ENCODE measurements around the gene CTSW.
A peak's percentile ranks its signal among the peaks of the same experiment; 100 is the strongest.

CTSW gene

GRCh38 chr11:65903068-65903481 is 23.4 kb downstream of the CTSW start:
- H3K27me3 Mint-ChIP-seq, result peaks cover 71% of the 10 kb centered on the region
- H3K4me3 Mint-ChIP-seq, result no peak overlapping the region
- H3K9me3 Mint-ChIP-seq, result no peaks in the 10 kb centered on the region
- DNase-seq, result no peak
- CTCF ChIA-PET, result interaction anchor here (1.8 to 10.5 kb wide), 2 partner anchors 15 to 85 kb away, joined by 4 to 142 read pairs; partner anchors contain the start of genes CCDC85B and FIBP
- H3K36me3 Mint-ChIP-seq, result no peaks in the 10 kb centered on the region
- H3K4me1 Mint-ChIP-seq, result peaks cover 24% of the 10 kb centered on the region
- H3K27ac Mint-ChIP-seq, result no peak overlapping the region

DNA sequence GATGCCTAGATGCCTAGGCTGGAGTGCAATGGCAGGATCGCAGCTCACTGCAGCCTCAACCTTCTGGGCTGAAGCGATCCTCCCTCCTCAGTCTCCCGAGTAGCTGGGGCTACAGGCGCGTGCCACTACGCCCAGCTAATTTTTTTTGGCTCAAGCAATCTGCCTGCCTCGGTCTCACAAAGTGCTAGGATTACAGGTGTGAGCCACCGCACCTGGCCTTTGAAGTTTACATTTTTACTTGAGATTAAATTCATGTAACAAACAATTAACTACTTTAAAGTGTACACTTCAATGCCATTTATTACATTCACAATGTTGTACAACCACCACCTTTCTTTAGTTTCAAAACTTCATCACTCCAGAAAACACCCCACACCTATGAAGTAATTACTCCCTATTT is 24.1 kb downstream of the CTSW start:
- no peak for DNase-seq
- Mint-ChIP-seq H3K36me3 (no peaks in the 10 kb centered on the region), H3K27me3 (peaks cover 70% of the 10 kb centered on the region), H3K4me3 (no peak overlapping the region), H3K9me3 (no peaks in the 10 kb centered on the region), H3K4me1 (peaks cover 22% of the 10 kb centered on the region), H3K27ac (no peak overlapping the region)
- CTCF ChIA-PET, result interaction anchor here (0.6 to 1.2 kb wide), 2 partner anchors 19 to 135 kb away, joined by 3 to 4 read pairs; no protein-coding TSS in a partner anchor

- H3K27ac Mint-ChIP-seq, result no peak overlapping the region
- peaks cover 75% of the 10 kb centered on the region for H3K27me3 Mint-ChIP-seq
Measured at GRCh38 chr11:65906602-65907001, 27.0 kb downstream of the CTSW start.

DNA sequence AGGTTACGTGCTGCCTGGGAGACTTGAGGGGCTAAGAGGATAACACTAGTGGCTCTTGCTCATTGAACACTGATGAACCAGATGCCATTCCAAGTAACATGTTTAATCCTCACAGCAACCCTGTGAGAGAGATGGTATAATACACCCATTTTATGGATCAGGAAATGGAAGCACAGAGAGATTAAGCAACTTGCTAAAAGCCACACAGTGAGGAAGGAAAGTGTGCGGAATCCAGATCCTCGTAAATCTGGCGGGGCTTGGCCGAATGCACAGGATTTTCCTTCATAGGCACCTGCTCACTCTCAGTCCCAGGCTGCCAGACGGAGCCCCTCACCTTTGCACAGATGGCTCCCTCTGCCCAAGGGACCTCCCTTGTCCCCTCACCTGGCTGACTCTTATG is 28.2 kb downstream of the CTSW start:
- CTCF ChIA-PET, result interaction anchor here (1.5 to 2.5 kb wide), 2 partner anchors 9 to 23 kb away, joined by 7 to 10 read pairs; no protein-coding TSS in a partner anchor
- peaks cover 71% of the 10 kb centered on the region for H3K27me3 Mint-ChIP-seq
- H3K27ac Mint-ChIP-seq, result no peak overlapping the region
- no peaks in the 10 kb centered on the region for H3K9me3 Mint-ChIP-seq
- H3K36me3 Mint-ChIP-seq, result no peaks in the 10 kb centered on the region
- peak overlapping the region; percentile 29 for H3K4me3 Mint-ChIP-seq
- peaks cover 7% of the 10 kb centered on the region for H3K4me1 Mint-ChIP-seq
- no peak for DNase-seq

More at GRCh38 chr11:65906602-65907001, 27.0 kb downstream of the CTSW start:
- Mint-ChIP-seq H3K9me3 (no peaks in the 10 kb centered on the region), H3K4me3 (no peak overlapping the region), H3K4me1 (peaks cover 15% of the 10 kb centered on the region), H3K36me3 (no peaks in the 10 kb centered on the region)
- CTCF ChIA-PET, result interaction anchor here (1.4 to 2.7 kb wide), 4 partner anchors 8 to 22 kb away, joined by 3 to 14 read pairs (median 5); no protein-coding TSS in a partner anchor
- no peak for DNase-seq

DNA sequence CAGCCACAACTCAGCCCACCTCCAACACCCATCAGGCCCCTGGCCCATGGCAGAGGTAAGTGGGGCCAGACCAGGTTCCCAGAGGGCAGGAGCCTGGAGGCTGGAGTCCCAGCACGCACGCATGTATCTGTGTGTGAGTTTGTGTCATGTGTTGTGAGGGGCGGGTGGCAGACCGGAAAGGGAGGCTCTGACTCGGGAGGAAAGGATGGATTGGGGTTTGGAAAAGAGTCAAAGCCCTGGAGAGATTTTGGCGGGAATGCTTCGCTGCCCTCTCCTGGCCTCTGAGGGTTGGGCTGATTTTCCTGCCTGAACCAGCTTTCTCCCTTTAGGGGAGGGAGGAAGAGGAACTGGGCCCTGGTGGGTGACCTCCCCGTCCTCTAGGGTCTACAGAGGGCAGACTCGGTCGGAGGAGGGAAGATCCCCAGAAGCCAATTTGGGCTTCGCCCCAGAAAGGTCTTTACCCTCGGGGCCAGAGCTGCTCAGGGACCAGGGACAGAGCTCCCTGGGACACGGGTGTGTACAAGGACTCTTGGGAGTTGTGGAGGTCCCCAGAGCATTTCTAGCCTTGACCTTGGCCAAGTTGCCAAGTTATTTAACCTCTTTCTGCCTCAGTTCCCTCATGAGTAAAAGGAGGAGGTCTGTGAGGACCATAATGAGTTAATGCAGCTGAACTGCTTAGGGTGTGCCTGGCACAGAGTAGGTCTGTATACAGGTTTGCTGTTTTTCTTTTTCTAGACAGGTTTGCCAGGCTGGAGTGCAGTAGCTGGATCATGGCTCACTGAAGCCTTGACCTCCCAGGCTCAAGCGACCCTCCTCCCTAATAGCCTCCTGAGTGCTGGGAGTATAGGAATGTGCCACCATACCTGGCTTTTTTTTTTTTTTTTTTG is 32.3 kb downstream of the CTSW start:
- no peaks in the 10 kb centered on the region for H3K9me3 Mint-ChIP-seq
- H3K4me1 Mint-ChIP-seq, result peaks cover 25% of the 10 kb centered on the region
- no peak overlapping the region for H3K4me3 Mint-ChIP-seq
- DNase-seq, result no peak
- no peak overlapping the region for H3K27ac Mint-ChIP-seq
- peaks cover 12% of the 10 kb centered on the region for H3K36me3 Mint-ChIP-seq
- H3K27me3 Mint-ChIP-seq, result peaks cover 44% of the 10 kb centered on the region
- CTCF ChIA-PET, result interaction anchor here (0.7 to 1.7 kb wide), 6 partner anchors 11 to 60 kb away, joined by 3 to 11 read pairs (median 4); partner anchors contain the start of gene FIBP

- peaks cover 16% of the 10 kb centered on the region for H3K36me3 Mint-ChIP-seq
- H3K27me3 Mint-ChIP-seq, result peaks cover 35% of the 10 kb centered on the region
- H3K4me3 Mint-ChIP-seq, result no peak overlapping the region
- CTCF ChIA-PET, result interaction anchor here (1.4 to 1.7 kb wide), 2 partner anchors 24 to 28 kb away, joined by 6 to 11 read pairs; partner anchors contain the start of gene FIBP
- peaks cover 29% of the 10 kb centered on the region for H3K4me1 Mint-ChIP-seq
- no peaks in the 10 kb centered on the region for H3K9me3 Mint-ChIP-seq
- no peak overlapping the region for H3K27ac Mint-ChIP-seq
- no peak for DNase-seq
Measured at GRCh38 chr11:65912845-65913244, 33.2 kb downstream of the CTSW start.

DNA sequence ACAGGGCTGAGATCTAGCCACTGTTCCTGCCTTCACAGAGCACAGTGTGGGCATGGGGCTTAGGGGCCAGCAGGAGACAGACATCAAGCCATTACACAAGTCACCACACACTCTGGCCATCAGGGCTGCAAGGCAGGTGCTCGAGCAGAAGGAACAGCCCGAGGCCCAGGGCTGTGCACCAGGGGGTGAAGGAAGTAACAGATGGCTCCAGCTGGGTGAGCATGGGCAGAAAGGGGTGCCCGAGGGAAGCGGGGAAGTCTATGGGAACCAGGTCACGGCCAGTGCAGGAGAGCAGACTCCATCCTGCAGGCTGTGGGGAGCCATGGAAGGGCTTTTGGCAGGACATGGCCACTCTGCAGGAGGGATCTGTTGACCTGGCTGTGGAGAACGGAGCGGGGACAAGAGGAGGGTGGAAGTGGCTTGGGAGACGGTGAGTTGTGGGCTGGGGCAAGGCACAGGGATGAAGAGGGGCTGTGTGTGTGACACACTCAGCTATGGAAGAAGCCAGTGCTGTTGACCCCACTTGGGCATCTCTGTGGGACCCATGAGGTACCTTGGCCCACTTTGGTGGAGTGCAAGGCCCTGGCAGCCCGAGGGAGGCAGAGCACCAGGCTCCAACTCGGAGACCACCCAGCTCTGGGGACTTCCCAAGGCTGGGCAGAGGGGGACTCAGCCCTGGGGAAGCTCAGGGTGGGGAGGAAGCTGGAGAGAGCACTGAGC is 35.6 kb downstream of the CTSW start:
- Mint-ChIP-seq H3K9me3 (no peaks in the 10 kb centered on the region), H3K36me3 (peaks cover 22% of the 10 kb centered on the region), H3K4me1 (peaks cover 31% of the 10 kb centered on the region), H3K4me3 (no peak overlapping the region), H3K27ac (no peak overlapping the region), H3K27me3 (peaks cover 23% of the 10 kb centered on the region)
- DNase-seq, result no peak
- CTCF ChIA-PET, result interaction anchor here (0.9 to 2.4 kb wide), 3 partner anchors 25 to 30 kb away, joined by 3 to 7 read pairs (median 3); partner anchors contain the start of genes CCDC85B and FIBP

GRCh38 chr11:65915821-65916251 is 36.2 kb downstream of the CTSW start:
- no peak for DNase-seq
- CTCF ChIA-PET, result interaction anchor here (0.9 to 2.4 kb wide), 3 partner anchors 26 to 31 kb away, joined by 3 to 7 read pairs (median 3); partner anchors contain the start of genes CCDC85B and FIBP
- no peak overlapping the region for H3K4me3 Mint-ChIP-seq
- peaks cover 35% of the 10 kb centered on the region for H3K4me1 Mint-ChIP-seq
- H3K9me3 Mint-ChIP-seq, result no peaks in the 10 kb centered on the region
- peaks cover 24% of the 10 kb centered on the region for H3K36me3 Mint-ChIP-seq
- H3K27ac Mint-ChIP-seq, result no peak overlapping the region
- peaks cover 18% of the 10 kb centered on the region for H3K27me3 Mint-ChIP-seq

DNA sequence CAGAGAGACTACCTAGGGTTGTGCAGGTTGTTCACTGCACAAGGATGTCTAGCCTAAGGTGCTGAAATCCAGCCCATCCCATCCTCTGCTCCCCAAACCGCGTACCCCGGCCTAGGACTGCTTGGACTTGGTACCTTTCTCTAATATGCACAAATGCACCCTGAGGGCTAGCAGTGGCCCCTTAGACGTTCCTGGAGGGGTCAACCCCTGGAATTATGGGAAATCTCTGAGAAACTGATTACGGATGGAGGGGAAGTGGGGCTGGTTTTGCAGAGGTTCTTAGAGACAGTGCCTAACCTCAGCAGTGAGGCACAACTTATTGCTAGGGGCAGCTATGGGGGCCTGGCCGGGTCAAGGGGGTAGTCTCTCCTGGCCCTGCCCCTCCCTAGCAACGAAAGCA is 36.8 kb downstream of the CTSW start:
- Mint-ChIP-seq H3K27me3 (peaks cover 12% of the 10 kb centered on the region), H3K4me1 (peaks cover 38% of the 10 kb centered on the region), H3K27ac (no peak overlapping the region), H3K36me3 (peaks cover 24% of the 10 kb centered on the region), H3K9me3 (no peaks in the 10 kb centered on the region), H3K4me3 (peak overlapping the region; percentile 93)
- no peak for DNase-seq
- CTCF ChIA-PET, result interaction anchor here (0.6 to 2.4 kb wide), 3 partner anchors 26 to 67 kb away, joined by 3 to 7 read pairs (median 3); partner anchors contain the start of gene CCDC85B

- Mint-ChIP-seq H3K9me3 (no peaks in the 10 kb centered on the region), H3K4me3 (peak overlapping the region; percentile 93), H3K27me3 (peaks cover 5% of the 10 kb centered on the region), H3K27ac (peak overlapping the region; percentile 77), H3K4me1 (peaks cover 41% of the 10 kb centered on the region), H3K36me3 (peaks cover 27% of the 10 kb centered on the region)
- no peak for DNase-seq
- CTCF ChIA-PET, result interaction anchor here (0.6 to 1.0 kb wide), 2 partner anchors 11 to 66 kb away, joined by 3 read pairs; no protein-coding TSS in a partner anchor
Measured at GRCh38 chr11:65917077-65917433, 37.4 kb downstream of the CTSW start.

GRCh38 chr11:65917434-65918210 is 38.0 kb downstream of the CTSW start:
- CTCF ChIA-PET, result interaction anchor here (0.9 to 1.4 kb wide), 5 partner anchors 11 to 33 kb away, joined by 3 to 5 read pairs (median 4); partner anchors contain the start of gene FIBP
- H3K27me3 Mint-ChIP-seq, result peaks cover 4% of the 10 kb centered on the region
- no peak for DNase-seq
- H3K4me3 Mint-ChIP-seq, result peak overlapping the region; percentile 93
- peaks cover 47% of the 10 kb centered on the region for H3K4me1 Mint-ChIP-seq
- H3K9me3 Mint-ChIP-seq, result no peaks in the 10 kb centered on the region
- peak overlapping the region; percentile 92 for H3K27ac Mint-ChIP-seq
- peaks cover 33% of the 10 kb centered on the region for H3K36me3 Mint-ChIP-seq

- Mint-ChIP-seq H3K9me3 (no peaks in the 10 kb centered on the region), H3K27me3 (no peaks in the 10 kb centered on the region), H3K4me1 (peaks cover 54% of the 10 kb centered on the region), H3K27ac (peak within 1 kb of the TSS; percentile 92), H3K36me3 (peaks cover 40% of the 10 kb centered on the region), H3K4me3 (peak within 1 kb of the TSS; percentile 93)
- DNase-seq, result no peak
- CTCF ChIA-PET, result interaction anchor here (0.9 to 1.4 kb wide), 5 partner anchors 10 to 34 kb away, joined by 3 to 5 read pairs (median 4); partner anchors contain the start of gene FIBP
Measured at GRCh38 chr11:65918211-65919140, 38.8 kb downstream of the CTSW start, which contains the start of gene C11orf68. Gene C11orf68, minus strand, starts transcription at chr11:65919062. Its CDS starts 31 bp downstream, at chr11:65919031.

Data from activated naive CD4-positive, alpha-beta T cell treated with anti-CD3 and anti-CD28 coated beads, Interleukin-2, amount 10 ng/mL, durations not matched to agents 7 days and 5 days (primary cell).